Neuronal stem cell (in vitro differentiated cells): ENCODE results near the gene MALRD1. TPM values are rescaled to one million over a fixed set of nuclear protein-coding genes. Genes with fewer than 3 reads are reported as not detected.

Experiments
- DNase-seq: peaks from one replicate; pipeline ENCODE4 v3.0.0-alpha.2; 2013; ENCODE audit warnings: low spot score
- H2AFZ ChIP-seq: one replicate; pipeline ENCODE4 v1.6.1; 2013; ENCODE audit warnings: mild to moderate bottlenecking, low read length, inconsistent platforms
- H2AK5ac ChIP-seq: 2 replicates; pipeline ENCODE4 v1.6.1; 2013; ENCODE audit warnings: low read depth, mild to moderate bottlenecking, inconsistent platforms, low read length, moderate library complexity, mixed read lengths
- H2BK120ac ChIP-seq: 2 replicates; pipeline ENCODE4 v1.6.1; 2013; ENCODE audit warnings: low read depth, mild to moderate bottlenecking, inconsistent platforms, low read length, moderate library complexity, mixed read lengths
- H2BK12ac ChIP-seq: one replicate; pipeline ENCODE4 v1.6.1; 2013; ENCODE audit warnings: low read length, inconsistent platforms
- H2BK15ac ChIP-seq: 2 replicates; pipeline ENCODE4 v1.6.1; 2013; ENCODE audit warnings: mild to moderate bottlenecking, low read length, inconsistent platforms, mixed read lengths
- H2BK5ac ChIP-seq: one replicate; pipeline ENCODE4 v1.6.1; 2013; ENCODE audit warnings: inconsistent platforms, mild to moderate bottlenecking, low read length, moderate library complexity
- H3K14ac ChIP-seq: one replicate; pipeline ENCODE4 v1.6.1; 2013; ENCODE audit warnings: low read length, inconsistent platforms
- H3K18ac ChIP-seq: 2 replicates; pipeline ENCODE4 v1.6.1; 2013; ENCODE audit warnings: low read length, inconsistent platforms
- H3K23ac ChIP-seq: 2 replicates; pipeline ENCODE4 v1.6.1; 2013; ENCODE audit warnings: low read depth, mild to moderate bottlenecking, mixed read lengths, low read length, inconsistent platforms; ENCODE audit not compliant: poor library complexity
- H3K27ac ChIP-seq: replicated peaks from 3 replicates; pipeline ENCODE4 v1.5.1; 2013; ENCODE audit warnings: low read length, inconsistent platforms
- H3K27me3 ChIP-seq, 3 experiments: 2 replicates each; pipeline ENCODE4 v1.6.1; 2013; ENCODE audit warnings: low read length in 3 of 3, mild to moderate bottlenecking in 2 of 3, inconsistent platforms in 1 of 3, low read depth in 1 of 3, mixed read lengths in 1 of 3, moderate library complexity in 1 of 3; ENCODE audit not compliant: control insufficient read depth in 3 of 3, insufficient read depth in 3 of 3
- H3K36me3 ChIP-seq, 2 donors: replicated peaks in 1 of 2; 2 replicates each; pipeline ENCODE4 v1.6.1; 2013; ENCODE audit warnings: low read length in 2 of 2; ENCODE audit not compliant: control insufficient read depth in 2 of 2, insufficient read depth in 2 of 2
- H3K4ac ChIP-seq: 2 replicates; pipeline ENCODE4 v1.6.1; 2013; ENCODE audit warnings: inconsistent platforms, mild to moderate bottlenecking, low read length, moderate library complexity
- H3K4me1 ChIP-seq, 2 donors: 1 replicate in 1 of 2; 2 replicates in 1 of 2; pipeline ENCODE4 v1.6.1; 2013; ENCODE audit warnings: low read length in 2 of 2, low read depth in 1 of 2; ENCODE audit not compliant: control insufficient read depth in 2 of 2, insufficient read depth in 1 of 2
- H3K4me2 ChIP-seq: one replicate; pipeline ENCODE4 v1.6.1; 2013; ENCODE audit warnings: mild to moderate bottlenecking, low read length, inconsistent platforms; ENCODE audit not compliant: insufficient read depth, poor library complexity, severe bottlenecking
- H3K4me3 ChIP-seq, 2 donors: 2 replicates each; pipeline ENCODE4 v1.5.1; 2013; ENCODE audit warnings: low read length in 2 of 2, mild to moderate bottlenecking in 2 of 2, inconsistent platforms in 1 of 2, moderate library complexity in 1 of 2
- H3K79me1 ChIP-seq: one replicate; pipeline ENCODE4 v1.6.1; 2013; ENCODE audit warnings: low read depth, mild to moderate bottlenecking, inconsistent platforms, low read length, moderate library complexity
- H3K9ac ChIP-seq: one replicate; pipeline ENCODE4 v1.6.1; 2013; ENCODE audit warnings: mild to moderate bottlenecking, low read depth, low read length, inconsistent platforms; ENCODE audit not compliant: poor library complexity
- H3K9me3 ChIP-seq, 2 donors: replicated peaks in 1 of 2; 2 replicates each; pipeline versions ENCODE3 to v1.6.1; 2013; ENCODE audit warnings: low read length in 2 of 2, mild to moderate bottlenecking in 2 of 2, inconsistent platforms in 1 of 2, low read depth in 1 of 2, mixed read lengths in 1 of 2, moderate library complexity in 1 of 2; ENCODE audit not compliant: control insufficient read depth in 2 of 2, insufficient read depth in 1 of 2
- H4K8ac ChIP-seq: one replicate; pipeline ENCODE4 v1.6.1; 2013; ENCODE audit warnings: low read depth, mild to moderate bottlenecking, inconsistent platforms, low read length, moderate library complexity
- H4K91ac ChIP-seq: one replicate; pipeline ENCODE4 v1.6.1; 2013; ENCODE audit warnings: low read length, low read depth, mild to moderate bottlenecking, inconsistent platforms; ENCODE audit not compliant: poor library complexity
- WGBS, 2 donors: extraction: QIAGEN DNeasy Blood & Tissue Kit; methylation state at CpG; one replicate each; pipeline ENCODE4 v1.1.7; 2013; ENCODE audit warnings: missing lambda C conversion rate in 2 of 2, mixed read lengths in 1 of 2; ENCODE audit not compliant: insufficient read length in 2 of 2, insufficient replicate concordance in 1 of 2; ENCODE audit errors: extremely low coverage in 2 of 2; 5-methylcytosine and 5-hydroxymethylcytosine counted together
- polyA plus RNA-seq, 2 experiments: library from polyadenylated mRNA; stranded (reverse); fragments of 200-250 nt; gene quantifications; one replicate each; pipeline ENCODE4 v1.2.3, GENCODE V29; 2013

MALRD1 gene
- polyA plus RNA-seq (2013, experiment 1 of 2): 0.18 TPM
- polyA plus RNA-seq (2013, experiment 2 of 2): 0.22 TPM

DNA sequence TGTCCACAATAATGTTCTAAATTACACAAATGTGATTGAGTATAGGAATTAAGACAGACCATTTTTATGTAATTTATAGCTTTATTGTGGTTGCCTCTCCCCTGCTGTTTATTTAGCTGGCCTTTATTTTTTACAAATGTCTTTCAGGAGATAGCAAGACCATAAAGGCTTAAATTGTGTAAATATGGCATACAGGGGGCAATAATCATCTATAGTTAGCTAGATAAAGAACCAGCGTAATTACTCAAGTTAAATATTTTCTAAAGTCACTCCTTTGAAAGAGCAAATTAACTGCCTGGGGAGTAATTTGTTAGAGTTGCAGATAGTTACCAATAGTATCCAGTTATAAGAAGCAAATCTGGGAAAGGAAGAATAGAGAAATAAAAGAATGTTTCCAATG lies at the start of gene MALRD1:
Gene MALRD1 (plus strand): TSS at position 313 of the 400 bp plus-strand sequence. CDS start 138 bp downstream, outside the sequence.
- WGBS, 2 donors: no CpG with 5 or more reads among the region's 1 CpG
- DNase-seq: no peak
- H3K36me3 ChIP-seq: no peaks in the 10 kb centered on the region
- H3K9me3 ChIP-seq: no peaks in the 10 kb centered on the region
- no peak within 1 kb of the TSS for H3K23ac ChIP-seq
- no peak within 1 kb of the TSS for H3K14ac ChIP-seq
- H2BK120ac ChIP-seq: no peak within 1 kb of the TSS
- H3K4ac ChIP-seq: no peak within 1 kb of the TSS
- no peak within 1 kb of the TSS for H3K9ac ChIP-seq
- H2BK12ac ChIP-seq: no peak within 1 kb of the TSS
- H3K18ac ChIP-seq: no peak within 1 kb of the TSS
- no peak within 1 kb of the TSS for H3K4me3 ChIP-seq
- no peaks in the 10 kb centered on the region for H3K79me1 ChIP-seq
- no peak within 1 kb of the TSS for H3K27ac ChIP-seq
- H2BK5ac ChIP-seq: no peak within 1 kb of the TSS
- peaks cover 0 to 2% of the 10 kb centered on the region in 2 donors for H3K4me1 ChIP-seq
- H3K27me3 ChIP-seq: no peaks in the 10 kb centered on the region
- H2BK15ac ChIP-seq: no peak within 1 kb of the TSS
- H4K91ac ChIP-seq: no peak within 1 kb of the TSS
- H3K4me2 ChIP-seq: no peak within 1 kb of the TSS
- H4K8ac ChIP-seq: no peak within 1 kb of the TSS
- H2AK5ac ChIP-seq: no peak within 1 kb of the TSS
- no peak within 1 kb of the TSS for H2AFZ ChIP-seq

DNA sequence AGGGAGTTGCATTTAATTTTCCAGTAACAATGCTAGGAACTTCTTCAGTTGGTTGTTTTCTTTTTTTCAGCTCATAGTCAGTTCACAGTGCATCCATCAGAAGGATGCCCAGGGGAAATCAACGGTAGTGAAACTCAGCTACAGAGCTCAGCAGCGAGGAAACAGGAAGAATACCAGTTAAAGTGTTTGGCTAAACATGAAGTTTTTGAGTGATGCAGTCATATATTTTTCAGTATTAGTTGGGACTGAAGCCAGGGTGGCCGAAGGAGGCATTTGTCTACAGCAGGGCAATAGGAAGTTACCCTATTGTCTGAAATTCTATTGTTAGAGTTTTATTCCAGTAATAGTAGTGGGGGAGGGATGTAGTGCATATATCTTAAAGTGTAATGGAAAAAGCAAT lies 45.3 kb upstream of the MALRD1 start:
- Histone ChIP-seq H3K27ac (no peak overlapping the region), H2BK12ac (no peak overlapping the region), H2AFZ (no peak overlapping the region), H2AK5ac (no peak overlapping the region), H2BK5ac (no peak overlapping the region), H4K91ac (no peak overlapping the region), H3K14ac (no peak overlapping the region), H3K9me3 (no peaks in the 10 kb centered on the region), H3K4me3 (no peak overlapping the region), H3K79me1 (no peaks in the 10 kb centered on the region), H3K27me3 (no peaks in the 10 kb centered on the region), H3K9ac (no peak overlapping the region), H3K4ac (no peak overlapping the region), H4K8ac (no peak overlapping the region), H3K36me3 (no peaks in the 10 kb centered on the region), H2BK15ac (no peak overlapping the region), H3K4me1 (no peaks in the 10 kb centered on the region), H3K18ac (no peak overlapping the region), H2BK120ac (no peak overlapping the region), H3K4me2 (no peak overlapping the region), H3K23ac (no peak overlapping the region)
- WGBS, 2 donors: no CpG with 5 or more reads among the region's 3 CpGs
- no peak for DNase-seq

DNA sequence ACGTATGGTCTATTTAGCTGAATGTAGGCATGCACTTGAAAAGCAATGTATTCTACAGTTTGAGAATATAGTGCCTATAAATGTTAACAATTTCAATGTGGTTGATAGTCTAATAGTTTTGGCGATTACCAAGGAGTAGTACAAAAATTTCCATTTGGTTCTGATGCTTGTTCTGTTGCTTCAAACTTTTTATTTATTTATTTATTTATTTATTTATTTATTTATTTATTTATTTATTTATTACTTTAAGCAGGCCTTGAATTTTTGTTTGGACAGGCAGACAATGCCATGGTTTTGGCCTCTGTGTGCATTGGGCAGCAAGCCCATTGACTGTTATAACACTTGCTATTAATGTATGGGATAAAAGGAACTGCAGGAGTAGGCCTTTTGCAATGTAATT lies 36.5 kb upstream of the MALRD1 start:
- WGBS, 2 donors: no CpG with 5 or more reads among the region's 2 CpGs
- H2AFZ ChIP-seq: no peak overlapping the region
- H4K91ac ChIP-seq: no peak overlapping the region
- H2BK15ac ChIP-seq: no peak overlapping the region
- H3K9ac ChIP-seq: no peak overlapping the region
- no peak overlapping the region for H3K14ac ChIP-seq
- H3K4me3 ChIP-seq: no peak overlapping the region
- no peak overlapping the region for H2BK12ac ChIP-seq
- no peak overlapping the region for H3K4me2 ChIP-seq
- no peak overlapping the region for H2BK5ac ChIP-seq
- H3K79me1 ChIP-seq: no peaks in the 10 kb centered on the region
- H3K27me3 ChIP-seq: no peaks in the 10 kb centered on the region
- H3K18ac ChIP-seq: no peak overlapping the region
- no peak overlapping the region for H2BK120ac ChIP-seq
- H3K9me3 ChIP-seq: peaks cover 0 to 2% of the 10 kb centered on the region in 2 donors
- H3K36me3 ChIP-seq: no peaks in the 10 kb centered on the region
- DNase-seq: no peak
- H2AK5ac ChIP-seq: no peak overlapping the region
- H4K8ac ChIP-seq: no peak overlapping the region
- H3K4me1 ChIP-seq: no peaks in the 10 kb centered on the region
- no peak overlapping the region for H3K27ac ChIP-seq
- H3K4ac ChIP-seq: no peak overlapping the region
- no peak overlapping the region for H3K23ac ChIP-seq

DNA sequence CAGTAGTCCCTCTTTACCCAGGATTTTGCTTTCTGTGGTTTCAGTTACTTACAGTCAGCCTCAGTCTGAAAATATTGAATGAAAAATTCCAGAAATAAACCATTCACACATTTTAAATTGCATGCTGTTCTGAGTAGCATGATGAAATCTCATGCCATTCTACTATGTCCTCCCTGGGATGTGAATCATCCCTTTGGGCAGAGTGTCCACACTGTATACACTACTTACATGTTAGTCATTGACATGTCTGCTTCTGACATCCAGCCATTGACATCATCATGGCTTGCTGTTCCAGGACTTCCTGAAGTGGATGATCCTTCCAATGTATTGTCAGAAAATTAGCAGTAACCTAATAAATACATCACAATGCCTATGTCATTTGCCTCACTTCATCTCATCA lies 34.6 kb upstream of the MALRD1 start:
- Histone ChIP-seq H2BK5ac (no peak overlapping the region), H3K23ac (no peak overlapping the region), H3K79me1 (no peaks in the 10 kb centered on the region), H3K4ac (no peak overlapping the region), H3K9me3 (peaks cover 0 to 2% of the 10 kb centered on the region in 2 donors), H2AFZ (no peak overlapping the region), H3K27ac (no peak overlapping the region), H3K27me3 (no peaks in the 10 kb centered on the region), H2BK12ac (no peak overlapping the region), H3K4me3 (no peak overlapping the region), H3K36me3 (no peaks in the 10 kb centered on the region), H4K8ac (no peak overlapping the region), H3K4me1 (no peaks in the 10 kb centered on the region), H2BK120ac (no peak overlapping the region), H3K9ac (no peak overlapping the region), H4K91ac (no peak overlapping the region), H3K14ac (no peak overlapping the region), H2BK15ac (no peak overlapping the region), H3K18ac (no peak overlapping the region), H3K4me2 (no peak overlapping the region), H2AK5ac (no peak overlapping the region)
- DNase-seq: no peak
